NB4 (cell line): ENCODE data around the gene RESF1.

ENCODE experiments used
- DNase-seq: peaks from one replicate; pipeline ENCODE4 v3.0.0; 2010; ENCODE audit warnings: low read depth
- H3K4me3 ChIP-seq: one replicate; pipeline ENCODE4 v1.5.1; 2011; ENCODE audit warnings: mild to moderate bottlenecking, low read depth, low read length, moderate library complexity
- MYC ChIP-seq: IDR thresholded peaks from 2 replicates; pipeline ENCODE4 v1.6.1; 2011; ENCODE audit warnings: low read depth, low read length
- POLR2A ChIP-seq: IDR thresholded peaks from 2 replicates; pipeline ENCODE4 v1.6.1; 2011; ENCODE audit warnings: mild to moderate bottlenecking; ENCODE audit not compliant: insufficient read length; ENCODE audit errors: extremely low read depth
- TF ChIP-seq, protein P1 (sequence below): IDR thresholded peaks from 2 replicates; pipeline ENCODE4 v1.6.1; 2011; ENCODE audit warnings: low read depth, low read length
- TF ChIP-seq, protein P2 (sequence below): IDR thresholded peaks from one replicate; pipeline ENCODE4 v1.5.1; 2012; ENCODE audit warnings: low read depth, low read length

RESF1 gene

DNA sequence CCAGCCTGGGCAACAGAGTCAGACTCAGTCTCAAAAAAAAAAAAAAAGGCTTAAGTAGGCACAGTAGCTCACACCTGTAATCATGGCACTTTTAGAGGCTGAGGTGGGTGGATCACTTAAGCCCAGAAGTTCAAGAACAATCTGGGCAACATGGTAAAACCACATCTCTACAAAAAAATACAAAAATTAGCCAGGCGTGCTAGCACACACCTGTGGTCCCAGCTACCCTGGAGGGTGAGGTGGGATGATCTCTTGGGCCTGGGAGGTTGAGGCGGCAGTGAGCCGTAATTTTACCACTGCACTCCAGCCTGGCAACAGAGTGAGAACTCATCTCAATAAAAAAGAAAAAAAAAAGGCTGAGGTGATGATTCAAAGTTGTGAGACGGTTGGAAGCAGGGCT is 9.1 kb upstream of the RESF1 start:
- no peak for DNase-seq
- no peak overlapping the region for H3K4me3 ChIP-seq
- TF ChIP-seq, protein P1, sequence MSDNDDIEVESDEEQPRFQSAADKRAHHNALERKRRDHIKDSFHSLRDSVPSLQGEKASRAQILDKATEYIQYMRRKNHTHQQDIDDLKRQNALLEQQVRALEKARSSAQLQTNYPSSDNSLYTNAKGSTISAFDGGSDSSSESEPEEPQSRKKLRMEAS: no peak
- no peak for TF ChIP-seq MYC
- TF ChIP-seq, protein P2, sequence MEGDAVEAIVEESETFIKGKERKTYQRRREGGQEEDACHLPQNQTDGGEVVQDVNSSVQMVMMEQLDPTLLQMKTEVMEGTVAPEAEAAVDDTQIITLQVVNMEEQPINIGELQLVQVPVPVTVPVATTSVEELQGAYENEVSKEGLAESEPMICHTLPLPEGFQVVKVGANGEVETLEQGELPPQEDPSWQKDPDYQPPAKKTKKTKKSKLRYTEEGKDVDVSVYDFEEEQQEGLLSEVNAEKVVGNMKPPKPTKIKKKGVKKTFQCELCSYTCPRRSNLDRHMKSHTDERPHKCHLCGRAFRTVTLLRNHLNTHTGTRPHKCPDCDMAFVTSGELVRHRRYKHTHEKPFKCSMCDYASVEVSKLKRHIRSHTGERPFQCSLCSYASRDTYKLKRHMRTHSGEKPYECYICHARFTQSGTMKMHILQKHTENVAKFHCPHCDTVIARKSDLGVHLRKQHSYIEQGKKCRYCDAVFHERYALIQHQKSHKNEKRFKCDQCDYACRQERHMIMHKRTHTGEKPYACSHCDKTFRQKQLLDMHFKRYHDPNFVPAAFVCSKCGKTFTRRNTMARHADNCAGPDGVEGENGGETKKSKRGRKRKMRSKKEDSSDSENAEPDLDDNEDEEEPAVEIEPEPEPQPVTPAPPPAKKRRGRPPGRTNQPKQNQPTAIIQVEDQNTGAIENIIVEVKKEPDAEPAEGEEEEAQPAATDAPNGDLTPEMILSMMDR: no peak

DNA sequence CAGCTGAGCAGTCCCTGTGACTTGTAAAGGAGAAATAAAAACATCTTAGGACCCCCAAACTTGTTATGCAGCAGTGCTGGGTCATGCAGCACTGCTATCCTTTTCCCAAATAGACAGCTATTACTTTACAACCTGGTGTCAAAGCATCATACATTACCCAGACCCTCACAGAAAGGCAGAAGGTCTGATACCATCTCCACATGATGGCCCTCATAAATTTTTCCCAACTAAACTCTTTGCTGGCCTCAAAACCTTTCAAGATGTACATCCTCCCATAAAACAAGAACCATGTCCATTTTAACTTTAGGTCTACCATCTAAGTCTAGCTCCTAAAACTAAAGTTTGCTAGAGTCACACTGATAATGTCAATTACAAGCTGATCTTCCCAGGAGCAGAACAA is 8.7 kb upstream of the RESF1 start:
- DNase-seq: no peak
- H3K4me3 ChIP-seq: no peak overlapping the region
- TF ChIP-seq, protein P1: no peak
- TF ChIP-seq POLR2A (no peak), MYC (no peak)
- TF ChIP-seq, protein P2: no peak

DNA sequence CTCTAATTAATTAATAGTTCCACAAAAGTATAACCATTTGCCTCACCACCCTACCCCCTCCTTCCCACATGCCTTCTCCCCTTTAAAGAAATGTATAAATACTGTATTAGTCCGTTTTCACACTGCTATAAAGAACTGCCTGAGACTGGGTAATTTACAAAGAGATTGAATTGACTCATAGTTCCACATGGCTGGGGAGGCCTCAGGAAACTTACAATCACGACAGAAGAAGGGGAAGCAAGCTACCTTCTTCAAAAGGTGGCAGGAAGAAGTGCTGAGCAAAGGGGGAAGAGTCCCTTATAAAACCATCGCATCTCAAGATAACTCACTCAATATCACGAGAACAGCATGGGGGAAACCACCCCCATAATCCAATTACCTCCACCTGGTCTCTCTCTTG is 8.2 kb upstream of the RESF1 start:
- TF ChIP-seq, protein P1: no peak
- TF ChIP-seq MYC (no peak), POLR2A (no peak)
- TF ChIP-seq, protein P2: no peak
- DNase-seq: no peak
- H3K4me3 ChIP-seq: no peak overlapping the region

DNA sequence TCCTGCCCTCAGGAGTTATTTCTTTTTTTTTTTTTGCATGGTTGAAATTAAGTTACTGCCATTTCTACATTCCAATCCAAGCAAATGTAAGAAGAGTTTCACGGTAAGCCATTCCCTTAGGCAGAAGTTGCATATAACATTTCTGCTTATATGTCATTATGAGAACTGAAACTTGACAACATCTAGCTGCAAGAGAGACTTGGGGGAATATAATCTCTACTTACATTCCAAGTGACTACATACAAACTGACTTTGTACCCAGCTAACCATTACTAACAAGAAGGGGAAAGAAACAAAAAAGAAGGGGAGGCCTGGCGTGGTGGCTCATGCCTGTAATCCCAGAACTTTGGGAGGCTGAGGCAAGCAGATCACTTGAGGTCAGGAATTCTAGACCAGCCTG is 7.3 kb upstream of the RESF1 start:
- TF ChIP-seq POLR2A (no peak), MYC (no peak)
- TF ChIP-seq, protein P1: no peak
- TF ChIP-seq, protein P2: no peak
- H3K4me3 ChIP-seq: no peak overlapping the region
- DNase-seq: no peak

DNA sequence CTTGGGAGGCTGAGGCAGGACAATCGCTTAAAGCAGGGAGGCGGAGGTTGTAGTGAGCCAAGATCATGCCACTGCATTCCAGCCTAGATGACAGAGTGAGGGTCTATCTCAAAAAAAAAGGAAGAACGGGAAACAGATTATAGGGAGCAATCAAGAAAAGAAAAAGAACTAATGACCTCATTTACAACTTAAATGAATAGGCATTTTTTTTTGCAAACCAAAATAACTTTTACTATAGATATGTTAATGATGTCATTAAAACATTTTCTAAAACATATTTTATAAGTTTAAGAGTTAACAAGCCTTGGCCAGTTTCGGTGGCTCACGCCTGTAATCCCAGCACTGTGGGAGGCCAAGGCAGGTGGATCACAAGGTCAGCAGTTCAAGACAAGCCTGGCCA is 6.8 kb upstream of the RESF1 start:
- TF ChIP-seq, protein P1: no peak
- no peak for TF ChIP-seq POLR2A
- no peak for TF ChIP-seq MYC
- TF ChIP-seq, protein P2: no peak
- no peak for DNase-seq

More for the DNA sequence above, 6.8 kb upstream of the RESF1 start:
- no peak overlapping the region for H3K4me3 ChIP-seq
